HepG2 (cell line): Measurements from ENCODE around the gene LYSET. TPM values are rescaled to one million over a fixed set of nuclear protein-coding genes. Genes with fewer than 3 reads are reported as not detected.

Experiments used
- ATAC-seq: fragments of 200-7000 bp; cut with Tn5 transposase; 3 replicates; pipeline ENCODE4 v1.9.1; 2020; ENCODE audit warnings: mild to moderate bottlenecking, moderate library complexity
- BruUV-seq: library from RNA; stranded (reverse); fragments of 400-500 nt; replicated peaks from 2 replicates; lab custom pipeline; 2021; lab: Mats Ljungman, UMichigan
- CTCF ChIA-PET: fragments of 300-600 bp; formaldehyde crosslinking; extraction: SDS; loops from one replicate; lab custom pipeline; 2021; ENCODE audit warnings: low total read pairs, inconsistent platforms, low intra/inter-chr PET ratio; lab: Yijun Ruan, JAX
- POLR2A ChIA-PET: fragments of 350-600 bp; sonication (Branson Sonifier 250); formaldehyde crosslinking; loops from one replicate; lab custom pipeline; 2020; ENCODE audit warnings: antibody characterized with exemption, inconsistent platforms; lab: Yijun Ruan, JAX
- DNase-seq: peaks from one replicate; pipeline ENCODE4 v3.0.0-alpha.2; 2015; ENCODE audit warnings: low spot score
- FAIRE-seq: peaks from 3 replicates; lab custom pipeline; 2011; peaks lifted over from hg19 to GRCh38; lab: Jason Lieb, UNC
- H2AFZ ChIP-seq: one replicate; pipeline ENCODE4 v1.6.1; 2011; ENCODE audit warnings: low read length, inconsistent platforms
- H3K27ac ChIP-seq: fragments of 300-600 bp; 3 replicates; pipeline ENCODE4 v1.8.0; 2011; ENCODE audit warnings: mixed run types, mild to moderate bottlenecking, mixed read lengths, low read length, inconsistent platforms; ENCODE audit not compliant: insufficient read depth; ENCODE audit errors: extremely low read length
- H3K27me3 ChIP-seq, 2 experiments: fragments of 200-600 bp in 1 of 2; 2 replicates in 1 of 2; 3 replicates in 1 of 2; pipeline versions ENCODE4 v1.6.0 to v1.8.0; 2011; ENCODE audit warnings: low read length in 2 of 2, mild to moderate bottlenecking in 2 of 2, moderate library complexity in 2 of 2, inconsistent platforms in 1 of 2; ENCODE audit not compliant: insufficient read depth in 2 of 2, control insufficient read depth in 1 of 2
- H3K36me3 ChIP-seq, 2 experiments: fragments of 200-600 bp in 1 of 2; replicated peaks in 1 of 2; 2 replicates in 1 of 2; 3 replicates in 1 of 2; pipeline versions ENCODE4 v1.5.1 to v1.8.0; 2011; ENCODE audit warnings: low read length in 2 of 2, inconsistent platforms in 1 of 2; ENCODE audit not compliant: insufficient read depth in 2 of 2, control insufficient read depth in 1 of 2
- H3K4me1 ChIP-seq: 2 replicates; pipeline ENCODE4 v1.5.1; 2012; ENCODE audit warnings: low read length, inconsistent platforms; ENCODE audit not compliant: insufficient read depth
- H3K4me2 ChIP-seq: 2 replicates; pipeline ENCODE4 v1.6.0; 2011; ENCODE audit warnings: low read depth, low read length, inconsistent platforms
- H3K4me3 ChIP-seq, 3 experiments: fragments of 200-600 bp in 1 of 3; sonication (generic), shearing (Covaris generic) in 1 of 3; replicated peaks in 1 of 3; 2 replicates each; pipeline ENCODE4 v1.5.1; 2011 to 2016; ENCODE audit warnings: low read length in 3 of 3, inconsistent platforms in 2 of 3, low read depth in 2 of 3, mild to moderate bottlenecking in 2 of 3, control low read depth in 1 of 3, mixed read lengths in 1 of 3; ENCODE audit not compliant: insufficient read depth in 1 of 3
- H3K79me2 ChIP-seq: one replicate; pipeline ENCODE4 v1.6.1; 2011; ENCODE audit warnings: low read length, inconsistent platforms; ENCODE audit not compliant: insufficient read depth
- H3K9ac ChIP-seq: 2 replicates; pipeline ENCODE4 v1.6.0; 2011; ENCODE audit warnings: mild to moderate bottlenecking, low read depth, low read length, inconsistent platforms; ENCODE audit not compliant: insufficient read depth
- H3K9me3 ChIP-seq: 2 replicates; pipeline ENCODE4 v1.5.1; 2012; ENCODE audit warnings: mild to moderate bottlenecking, low read length
- H4K20me1 ChIP-seq: 2 replicates; pipeline ENCODE4 v1.6.0; 2011; ENCODE audit warnings: inconsistent platforms, mild to moderate bottlenecking, low read length, moderate library complexity; ENCODE audit not compliant: insufficient read depth
- BCL6 ChIP-seq: IDR thresholded peaks from 2 replicates; pipeline ENCODE4 v1.6.1; 2016; ENCODE audit warnings: missing genetic modification reagents, missing compliant biosample characterization
- FIP1L1 ChIP-seq: fragments of 200-400 bp; formaldehyde crosslinking; IDR thresholded peaks from 2 replicates; pipeline ENCODE4 v1.6.1; 2018; ENCODE audit warnings: low read depth, mild to moderate bottlenecking, low read length, moderate library complexity, borderline replicate concordance; ENCODE audit not compliant: insufficient read depth
- GPN1 ChIP-seq: sonication (generic); formaldehyde crosslinking; IDR thresholded peaks from 2 replicates; pipeline ENCODE4 v1.5.1; 2020; ENCODE audit warnings: missing genetic modification reagents, borderline replicate concordance
- HDAC2 ChIP-seq: sonication (generic); formaldehyde crosslinking; IDR thresholded peaks from 2 replicates; pipeline ENCODE4 v1.4.0; 2020; ENCODE audit warnings: missing genetic modification reagents
- HNF4G ChIP-seq, 2 experiments: sonication (generic) in 1 of 2; formaldehyde crosslinking in 1 of 2; IDR thresholded peaks; 2 replicates each; pipeline versions ENCODE4 v1.4.0 to v1.6.1; 2011 to 2020; ENCODE audit warnings: borderline replicate concordance in 2 of 2, low read depth in 2 of 2, mild to moderate bottlenecking in 2 of 2, low read length in 1 of 2, missing genetic modification reagents in 1 of 2, moderate library complexity in 1 of 2
- MAZ ChIP-seq, 2 experiments: sonication (generic) in 1 of 2; formaldehyde crosslinking in 1 of 2; IDR thresholded peaks; 2 replicates each; pipeline versions ENCODE4 v1.5.0 to v1.6.1; 2012 to 2020; ENCODE audit warnings: low read depth in 2 of 2, mild to moderate bottlenecking in 2 of 2, borderline replicate concordance in 1 of 2, improper control_type of control experiment in 1 of 2, low read length in 1 of 2, missing genetic modification reagents in 1 of 2, moderate library complexity in 1 of 2
- MYNN ChIP-seq: sonication (generic); formaldehyde crosslinking; IDR thresholded peaks from 2 replicates; pipeline ENCODE4 v1.4.0; 2020; ENCODE audit warnings: mild to moderate bottlenecking, low read depth, missing genetic modification reagents
- NFRKB ChIP-seq: fragments of 450-650 bp; IDR thresholded peaks from 2 replicates; pipeline ENCODE4 v1.6.1; 2017
- NR2F2 ChIP-seq: IDR thresholded peaks from 2 replicates; pipeline ENCODE4 v1.6.1; 2012; ENCODE audit warnings: low read depth, inconsistent platforms, borderline replicate concordance
- REL ChIP-seq: sonication (generic); formaldehyde crosslinking; conservative IDR thresholded peaks from 2 replicates; pipeline ENCODE4 v1.8.0; 2022; ENCODE audit warnings: mild to moderate bottlenecking, missing genetic modification reagents, moderate library complexity
- RXRA ChIP-seq: sonication (generic); formaldehyde crosslinking; IDR thresholded peaks from 2 replicates; pipeline ENCODE4 v1.5.1; 2020; ENCODE audit warnings: missing genetic modification reagents
- RXRB ChIP-seq: IDR thresholded peaks from 2 replicates; pipeline ENCODE4 v1.6.1; 2016; ENCODE audit warnings: borderline replicate concordance, missing genetic modification reagents, missing compliant biosample characterization
- SRSF4 ChIP-seq: fragments of 200-400 bp; formaldehyde crosslinking; IDR thresholded peaks from one replicate; pipeline ENCODE4 v1.6.1; 2018; ENCODE audit warnings: mild to moderate bottlenecking, low read depth, low read length, moderate library complexity; ENCODE audit not compliant: poor library complexity, severe bottlenecking
- ZBTB21 ChIP-seq: sonication (generic); formaldehyde crosslinking; IDR thresholded peaks from 2 replicates; pipeline ENCODE4 v1.4.0; 2020; ENCODE audit warnings: missing genetic modification reagents
- ZMAT3 ChIP-seq: sonication (generic); formaldehyde crosslinking; conservative IDR thresholded peaks from 2 replicates; pipeline ENCODE4 v1.7.0; 2021; ENCODE audit warnings: missing genetic modification reagents
- ZNF430 ChIP-seq: sonication (generic); formaldehyde crosslinking; IDR thresholded peaks from 2 replicates; pipeline ENCODE4 v1.9.0; 2021; ENCODE audit warnings: mild to moderate bottlenecking, missing genetic modification reagents
- ZNF605 ChIP-seq: sonication (generic); formaldehyde crosslinking; IDR thresholded peaks from 2 replicates; pipeline ENCODE4 v1.8.0; 2022; ENCODE audit warnings: mild to moderate bottlenecking, missing genetic modification reagents
- ZNF607 ChIP-seq: sonication (generic); formaldehyde crosslinking; IDR thresholded peaks from 2 replicates; pipeline ENCODE4 v1.5.1; 2020; ENCODE audit warnings: missing genetic modification reagents, mild to moderate bottlenecking, borderline replicate concordance
- ZNF614 ChIP-seq: IDR thresholded peaks from 2 replicates; pipeline ENCODE4 v1.6.1; 2018; ENCODE audit warnings: missing biosample characterization, missing genetic modification reagents, inconsistent platforms, borderline replicate concordance
- ZNF777 ChIP-seq: sonication (generic); formaldehyde crosslinking; IDR thresholded peaks from 2 replicates; pipeline ENCODE4 v1.4.0; 2020; ENCODE audit warnings: missing genetic modification reagents
- WGBS: methylation state at CpG from one replicate; pipeline ENCODE4 v1.1.6; 2017; ENCODE audit warnings: low lambda C conversion rate; 5-methylcytosine and 5-hydroxymethylcytosine counted together
- in situ Hi-C: cut with HindIII; loops from 2 replicates; pipeline ENCODE4 v1.10.0; 2017; ENCODE audit warnings: low pct_unique_long_range_greater_than_20kb; ENCODE audit not compliant: extremely low pct_ligation_motif_present
- intact Hi-C: fragments of 100-400 bp; cut with micrococcal nuclease; formaldehyde crosslinking; loops from one replicate; pipeline ENCODE4 v1.10.0; 2022; ENCODE audit not compliant: unreplicated experiment
- polyA plus RNA-seq, 8 experiments: library from polyadenylated mRNA; depleted of rRNA in 3 of 8; stranded (reverse) in 7 of 8; unstranded in 1 of 8; fragments of >200 nt; fragmentation: Illumina TruSeq in 4 of 8; extraction: Trizol in 4 of 8; gene quantifications; 2 replicates each; pipeline versions ENCODE4 v1.2.1 to v1.2.3, GENCODE V29; 2011 to 2016; ENCODE audit warnings: low read depth in 4 of 8, missing spikeins in 1 of 8, mixed read lengths in 1 of 8; ENCODE audit not compliant: insufficient read depth in 1 of 8
- total RNA-seq, 5 experiments: library from RNA; depleted of rRNA; stranded (reverse); fragments of >200 nt; fragmentation: Illumina TruSeq; extraction: Trizol; gene quantifications; 2 replicates each; pipeline ENCODE4 v1.2.3, GENCODE V29; 2016; ENCODE audit warnings: low read depth in 1 of 5
- TF ChIP-seq, protein P1 (sequence below): sonication (generic); formaldehyde crosslinking; IDR thresholded peaks from 2 replicates; pipeline ENCODE4 v1.9.0; 2021; ENCODE audit warnings: missing genetic modification reagents, borderline replicate concordance
- TF ChIP-seq, protein P2 (sequence below): IDR thresholded peaks from 2 replicates; pipeline ENCODE4 v1.6.1; 2012; ENCODE audit warnings: inconsistent platforms

The LYSET gene
- total and polyA plus RNA-seq, 2 of the 13 experiments (the other 11 are each of a cell fraction or from before 2014, with no cell fraction given) = 19.1 to 36.6 TPM

DNA sequence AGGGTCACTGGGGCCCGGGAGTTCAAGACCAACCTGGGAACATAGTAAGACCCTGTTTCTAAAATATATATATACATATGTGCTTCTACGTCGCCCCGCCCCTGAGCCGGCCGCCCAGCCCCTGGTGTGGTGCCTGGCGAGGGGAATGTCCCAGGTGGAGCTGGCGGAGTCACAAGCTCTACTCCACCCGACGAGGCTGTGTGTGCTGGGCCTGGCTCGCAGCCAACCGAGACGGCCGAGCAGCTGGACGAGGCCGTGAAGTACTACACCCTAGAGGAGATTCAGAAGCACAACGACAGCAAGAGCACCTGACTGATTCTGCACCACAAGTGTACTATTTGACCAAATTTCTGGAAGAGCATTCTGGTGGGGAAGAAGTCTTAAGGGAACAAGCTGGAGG lies 47.3 kb upstream of the LYSET start:
- H3K4me2 ChIP-seq = peak overlapping the region; percentile 41
- peak; percentile 75 for ATAC-seq
- H3K4me3 ChIP-seq = no peak overlapping the region; a peak in 1 of 6 replicates
- 20% methylated on average over 17 of the region's 17 CpGs for WGBS
- peak; percentile 56 for DNase-seq
- peaks cover 48% of the 10 kb centered on the region for H3K4me1 ChIP-seq
- H3K27ac ChIP-seq = no peak overlapping the region
- H3K79me2 ChIP-seq = no peaks in the 10 kb centered on the region
- no TSS peak for BruUV-seq
- H3K9ac ChIP-seq = no peak overlapping the region
- CTCF ChIA-PET = interaction anchor here (2.5 to 3.2 kb wide), 3 partner anchors 25 to 186 kb away, joined by 10 to 32 read pairs (median 29); no protein-coding TSS in a partner anchor
- no peaks in the 10 kb centered on the region for H4K20me1 ChIP-seq
- peak; percentile 73 for FAIRE-seq
- no peaks in the 10 kb centered on the region for H3K9me3 ChIP-seq
- POLR2A ChIA-PET = no interaction called here
- H2AFZ ChIP-seq = no peak overlapping the region
- in situ Hi-C loops (loop anchor here (5.0 kb wide), 1 partner anchor 186 kb away; no protein-coding TSS in a partner anchor), intact Hi-C loops (loop anchor here (5.0 kb wide), 2 partner anchors 166 to 1459 kb away; no protein-coding TSS in a partner anchor)
- no peaks in the 10 kb centered on the region; a peak in 1 of 5 replicates for H3K27me3 ChIP-seq
- H3K36me3 ChIP-seq = no peaks in the 10 kb centered on the region
- TF ChIP-seq NR2F2 (no peak), REL (no peak), BCL6 (CRISPR knock-in tag) (no peak), ZNF607 (CRISPR knock-in tag) (no peak), FIP1L1 (no peak), SRSF4 (no peak), HDAC2 (CRISPR knock-in tag) (0 out of 2 replicates have a peak, but pooled peaks have one; percentile 30), NFRKB (no peak), ZNF777 (CRISPR knock-in tag) (peak; percentile 60; the same call in 1 of the 2 replicates), HNF4G (IDR thresholded peaks at IDR 0.05; ENCODE audit: borderline replicate concordance, low read depth, low read length) (no peak), HNF4G (CRISPR knock-in tag; IDR thresholded peaks at IDR 0.05; ENCODE audit: borderline replicate concordance, low read depth) (no peak), ZNF605 (CRISPR knock-in tag) (no peak), ZNF614 (CRISPR knock-in tag) (0 out of 2 replicates have a peak, but pooled peaks have one; percentile 26), MAZ (IDR thresholded peaks at IDR 0.05; ENCODE audit: borderline replicate concordance, low read depth, low read length) (no peak), MAZ (CRISPR knock-in tag; IDR thresholded peaks at IDR 0.05; ENCODE audit: low read depth) (no peak), RXRA (CRISPR knock-in tag) (0 out of 2 replicates have a peak, but pooled peaks have one; percentile 19), ZBTB21 (CRISPR knock-in tag) (no peak), ZMAT3 (CRISPR knock-in tag) (no peak), RXRB (0 out of 2 replicates have a peak, but pooled peaks have one; percentile 11), ZNF430 (CRISPR knock-in tag) (no peak), GPN1 (CRISPR knock-in tag) (no peak), MYNN (no peak)
- TF ChIP-seq, protein P1, sequence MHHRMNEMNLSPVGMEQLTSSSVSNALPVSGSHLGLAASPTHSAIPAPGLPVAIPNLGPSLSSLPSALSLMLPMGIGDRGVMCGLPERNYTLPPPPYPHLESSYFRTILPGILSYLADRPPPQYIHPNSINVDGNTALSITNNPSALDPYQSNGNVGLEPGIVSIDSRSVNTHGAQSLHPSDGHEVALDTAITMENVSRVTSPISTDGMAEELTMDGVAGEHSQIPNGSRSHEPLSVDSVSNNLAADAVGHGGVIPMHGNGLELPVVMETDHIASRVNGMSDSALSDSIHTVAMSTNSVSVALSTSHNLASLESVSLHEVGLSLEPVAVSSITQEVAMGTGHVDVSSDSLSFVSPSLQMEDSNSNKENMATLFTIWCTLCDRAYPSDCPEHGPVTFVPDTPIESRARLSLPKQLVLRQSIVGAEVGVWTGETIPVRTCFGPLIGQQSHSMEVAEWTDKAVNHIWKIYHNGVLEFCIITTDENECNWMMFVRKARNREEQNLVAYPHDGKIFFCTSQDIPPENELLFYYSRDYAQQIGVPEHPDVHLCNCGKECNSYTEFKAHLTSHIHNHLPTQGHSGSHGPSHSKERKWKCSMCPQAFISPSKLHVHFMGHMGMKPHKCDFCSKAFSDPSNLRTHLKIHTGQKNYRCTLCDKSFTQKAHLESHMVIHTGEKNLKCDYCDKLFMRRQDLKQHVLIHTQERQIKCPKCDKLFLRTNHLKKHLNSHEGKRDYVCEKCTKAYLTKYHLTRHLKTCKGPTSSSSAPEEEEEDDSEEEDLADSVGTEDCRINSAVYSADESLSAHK = no peak
- TF ChIP-seq, protein P2, sequence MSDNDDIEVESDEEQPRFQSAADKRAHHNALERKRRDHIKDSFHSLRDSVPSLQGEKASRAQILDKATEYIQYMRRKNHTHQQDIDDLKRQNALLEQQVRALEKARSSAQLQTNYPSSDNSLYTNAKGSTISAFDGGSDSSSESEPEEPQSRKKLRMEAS = no peak
